ENCODE measurements around the gene CCDC102A. TPM values are rescaled to one million over a fixed set of nuclear protein-coding genes. Genes with fewer than 3 reads are reported as not detected.

Gene CCDC102A
- total and polyA plus RNA-seq, 10 of the 15 experiments (the other 5 are each of a cell fraction or from before 2014, with no cell fraction given): 0.03 to 5.9 (median 2.4) TPM

DNA sequence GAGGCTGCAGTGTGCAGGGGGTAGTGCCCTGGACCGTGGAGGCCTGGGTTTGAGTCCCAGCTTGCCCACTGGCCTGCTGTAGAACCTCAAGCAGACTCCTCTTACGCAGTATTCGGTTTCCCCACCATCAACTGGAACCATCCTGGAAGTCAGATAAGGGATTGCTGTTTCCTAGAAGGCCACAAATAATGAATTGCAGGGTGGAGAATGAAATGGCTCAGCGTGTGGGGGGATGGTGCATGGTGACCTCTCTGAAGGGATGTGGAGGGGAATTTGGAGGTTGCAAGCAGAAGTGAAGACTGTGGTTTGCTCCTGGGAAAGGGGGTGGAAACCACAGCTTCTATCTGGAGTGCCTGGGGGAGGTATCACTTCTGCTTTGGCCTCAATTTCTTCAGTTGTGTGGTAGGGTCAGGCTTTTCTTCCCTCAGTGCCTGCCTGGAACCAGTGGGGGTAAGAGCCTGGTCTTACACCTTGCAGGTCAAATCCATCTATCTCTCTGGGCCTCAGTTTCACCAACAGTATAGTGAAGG lies 7.8 kb upstream of the CCDC102A start (continued):
- TF ChIP-seq NFIC (IDR thresholded peaks at IDR 0.05; ENCODE audit: low read depth, low read length) (no peak), EZH2 (IDR thresholded peaks at IDR 0.05; ENCODE audit: borderline replicate concordance, control insufficient read depth, low read depth, low read length) (peak; percentile 99; the same call in 1 of the 2 replicates), SREBF2 (IDR thresholded peaks at IDR 0.05; ENCODE audit: low read length) (no peak), RAD51 (IDR thresholded peaks at IDR 0.05) (peak; percentile 34; the same call in 1 of the 2 replicates), CBFB (IDR thresholded peaks at IDR 0.05; ENCODE audit: low read depth) (peak; percentile 100), CREM (IDR thresholded peaks at IDR 0.05; ENCODE audit: low read depth) (peak; percentile 97), WRNIP1 (IDR thresholded peaks at IDR 0.05; ENCODE audit: borderline replicate concordance, low read depth, low read length) (0 out of 2 replicates have a peak, but pooled peaks have one; percentile 78), YY1 (IDR thresholded peaks at IDR 0.05; ENCODE audit: low read depth, low read length) (peak; percentile 64; the same call in 1 of the 2 replicates), HCFC1 (IDR thresholded peaks at IDR 0.05; ENCODE audit: low read length) (no peak), BACH1 (IDR thresholded peaks at IDR 0.05; ENCODE audit: borderline replicate concordance) (peak; percentile 99), CREB1 (IDR thresholded peaks at IDR 0.05; ENCODE audit: low read depth) (no peak), KDM1A (IDR thresholded peaks at IDR 0.05; ENCODE audit: borderline replicate concordance) (no peak), RB1 (IDR thresholded peaks at IDR 0.05; ENCODE audit: borderline replicate concordance) (no peak), NFYA (IDR thresholded peaks at IDR 0.05; ENCODE audit: borderline replicate concordance, low read depth, low read length) (no peak), ZNF217 (IDR thresholded peaks at IDR 0.05) (peak; percentile 93)
- TF ChIP-seq, protein P1, sequence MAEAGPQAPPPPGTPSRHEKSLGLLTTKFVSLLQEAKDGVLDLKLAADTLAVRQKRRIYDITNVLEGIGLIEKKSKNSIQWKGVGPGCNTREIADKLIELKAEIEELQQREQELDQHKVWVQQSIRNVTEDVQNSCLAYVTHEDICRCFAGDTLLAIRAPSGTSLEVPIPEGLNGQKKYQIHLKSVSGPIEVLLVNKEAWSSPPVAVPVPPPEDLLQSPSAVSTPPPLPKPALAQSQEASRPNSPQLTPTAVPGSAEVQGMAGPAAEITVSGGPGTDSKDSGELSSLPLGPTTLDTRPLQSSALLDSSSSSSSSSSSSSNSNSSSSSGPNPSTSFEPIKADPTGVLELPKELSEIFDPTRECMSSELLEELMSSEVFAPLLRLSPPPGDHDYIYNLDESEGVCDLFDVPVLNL (IDR thresholded peaks at IDR 0.05; ENCODE audit: low read depth, low read length): no peak
- TF ChIP-seq, protein P2, sequence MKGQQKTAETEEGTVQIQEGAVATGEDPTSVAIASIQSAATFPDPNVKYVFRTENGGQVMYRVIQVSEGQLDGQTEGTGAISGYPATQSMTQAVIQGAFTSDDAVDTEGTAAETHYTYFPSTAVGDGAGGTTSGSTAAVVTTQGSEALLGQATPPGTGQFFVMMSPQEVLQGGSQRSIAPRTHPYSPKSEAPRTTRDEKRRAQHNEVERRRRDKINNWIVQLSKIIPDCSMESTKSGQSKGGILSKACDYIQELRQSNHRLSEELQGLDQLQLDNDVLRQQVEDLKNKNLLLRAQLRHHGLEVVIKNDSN (IDR thresholded peaks at IDR 0.05; ENCODE audit: borderline replicate concordance, extremely low read length, insufficient read depth, low read depth, low read length): no peak
- TF ChIP-seq, protein P3, sequence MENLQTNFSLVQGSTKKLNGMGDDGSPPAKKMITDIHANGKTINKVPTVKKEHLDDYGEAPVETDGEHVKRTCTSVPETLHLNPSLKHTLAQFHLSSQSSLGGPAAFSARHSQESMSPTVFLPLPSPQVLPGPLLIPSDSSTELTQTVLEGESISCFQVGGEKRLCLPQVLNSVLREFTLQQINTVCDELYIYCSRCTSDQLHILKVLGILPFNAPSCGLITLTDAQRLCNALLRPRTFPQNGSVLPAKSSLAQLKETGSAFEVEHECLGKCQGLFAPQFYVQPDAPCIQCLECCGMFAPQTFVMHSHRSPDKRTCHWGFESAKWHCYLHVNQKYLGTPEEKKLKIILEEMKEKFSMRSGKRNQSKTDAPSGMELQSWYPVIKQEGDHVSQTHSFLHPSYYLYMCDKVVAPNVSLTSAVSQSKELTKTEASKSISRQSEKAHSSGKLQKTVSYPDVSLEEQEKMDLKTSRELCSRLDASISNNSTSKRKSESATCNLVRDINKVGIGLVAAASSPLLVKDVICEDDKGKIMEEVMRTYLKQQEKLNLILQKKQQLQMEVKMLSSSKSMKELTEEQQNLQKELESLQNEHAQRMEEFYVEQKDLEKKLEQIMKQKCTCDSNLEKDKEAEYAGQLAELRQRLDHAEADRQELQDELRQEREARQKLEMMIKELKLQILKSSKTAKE (IDR thresholded peaks at IDR 0.05; ENCODE audit: low read depth, poor library complexity, severe bottlenecking): peak; percentile 96
- TF ChIP-seq, protein P4, sequence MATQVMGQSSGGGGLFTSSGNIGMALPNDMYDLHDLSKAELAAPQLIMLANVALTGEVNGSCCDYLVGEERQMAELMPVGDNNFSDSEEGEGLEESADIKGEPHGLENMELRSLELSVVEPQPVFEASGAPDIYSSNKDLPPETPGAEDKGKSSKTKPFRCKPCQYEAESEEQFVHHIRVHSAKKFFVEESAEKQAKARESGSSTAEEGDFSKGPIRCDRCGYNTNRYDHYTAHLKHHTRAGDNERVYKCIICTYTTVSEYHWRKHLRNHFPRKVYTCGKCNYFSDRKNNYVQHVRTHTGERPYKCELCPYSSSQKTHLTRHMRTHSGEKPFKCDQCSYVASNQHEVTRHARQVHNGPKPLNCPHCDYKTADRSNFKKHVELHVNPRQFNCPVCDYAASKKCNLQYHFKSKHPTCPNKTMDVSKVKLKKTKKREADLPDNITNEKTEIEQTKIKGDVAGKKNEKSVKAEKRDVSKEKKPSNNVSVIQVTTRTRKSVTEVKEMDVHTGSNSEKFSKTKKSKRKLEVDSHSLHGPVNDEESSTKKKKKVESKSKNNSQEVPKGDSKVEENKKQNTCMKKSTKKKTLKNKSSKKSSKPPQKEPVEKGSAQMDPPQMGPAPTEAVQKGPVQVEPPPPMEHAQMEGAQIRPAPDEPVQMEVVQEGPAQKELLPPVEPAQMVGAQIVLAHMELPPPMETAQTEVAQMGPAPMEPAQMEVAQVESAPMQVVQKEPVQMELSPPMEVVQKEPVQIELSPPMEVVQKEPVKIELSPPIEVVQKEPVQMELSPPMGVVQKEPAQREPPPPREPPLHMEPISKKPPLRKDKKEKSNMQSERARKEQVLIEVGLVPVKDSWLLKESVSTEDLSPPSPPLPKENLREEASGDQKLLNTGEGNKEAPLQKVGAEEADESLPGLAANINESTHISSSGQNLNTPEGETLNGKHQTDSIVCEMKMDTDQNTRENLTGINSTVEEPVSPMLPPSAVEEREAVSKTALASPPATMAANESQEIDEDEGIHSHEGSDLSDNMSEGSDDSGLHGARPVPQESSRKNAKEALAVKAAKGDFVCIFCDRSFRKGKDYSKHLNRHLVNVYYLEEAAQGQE (IDR thresholded peaks at IDR 0.05; ENCODE audit: low read depth, low read length): peak; percentile 45; the same call in 1 of the 2 replicates
- TF ChIP-seq, protein P5, sequence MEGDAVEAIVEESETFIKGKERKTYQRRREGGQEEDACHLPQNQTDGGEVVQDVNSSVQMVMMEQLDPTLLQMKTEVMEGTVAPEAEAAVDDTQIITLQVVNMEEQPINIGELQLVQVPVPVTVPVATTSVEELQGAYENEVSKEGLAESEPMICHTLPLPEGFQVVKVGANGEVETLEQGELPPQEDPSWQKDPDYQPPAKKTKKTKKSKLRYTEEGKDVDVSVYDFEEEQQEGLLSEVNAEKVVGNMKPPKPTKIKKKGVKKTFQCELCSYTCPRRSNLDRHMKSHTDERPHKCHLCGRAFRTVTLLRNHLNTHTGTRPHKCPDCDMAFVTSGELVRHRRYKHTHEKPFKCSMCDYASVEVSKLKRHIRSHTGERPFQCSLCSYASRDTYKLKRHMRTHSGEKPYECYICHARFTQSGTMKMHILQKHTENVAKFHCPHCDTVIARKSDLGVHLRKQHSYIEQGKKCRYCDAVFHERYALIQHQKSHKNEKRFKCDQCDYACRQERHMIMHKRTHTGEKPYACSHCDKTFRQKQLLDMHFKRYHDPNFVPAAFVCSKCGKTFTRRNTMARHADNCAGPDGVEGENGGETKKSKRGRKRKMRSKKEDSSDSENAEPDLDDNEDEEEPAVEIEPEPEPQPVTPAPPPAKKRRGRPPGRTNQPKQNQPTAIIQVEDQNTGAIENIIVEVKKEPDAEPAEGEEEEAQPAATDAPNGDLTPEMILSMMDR (IDR thresholded peaks at IDR 0.05 in 2 of 3, conservative IDR thresholded peaks at IDR 0.05 in 1 of 3; ENCODE audit: control insufficient read depth in 2 of 3, extremely low read depth in 1 of 3, insufficient read depth in 1 of 3, low read depth in 3 of 3, low read length in 3 of 3): no peak

All from GM12878 (cell line).